GM21423 (cell line): ENCODE results near the gene APLN.

Source experiments
- ATAC-seq: cut with Tn5 transposase; IDR thresholded peaks from one replicate; pipeline ENCODE4 v1.9.1; 2021; ENCODE audit warnings: mild to moderate bottlenecking, moderate library complexity; ENCODE audit not compliant: unreplicated experiment

The APLN gene

DNA sequence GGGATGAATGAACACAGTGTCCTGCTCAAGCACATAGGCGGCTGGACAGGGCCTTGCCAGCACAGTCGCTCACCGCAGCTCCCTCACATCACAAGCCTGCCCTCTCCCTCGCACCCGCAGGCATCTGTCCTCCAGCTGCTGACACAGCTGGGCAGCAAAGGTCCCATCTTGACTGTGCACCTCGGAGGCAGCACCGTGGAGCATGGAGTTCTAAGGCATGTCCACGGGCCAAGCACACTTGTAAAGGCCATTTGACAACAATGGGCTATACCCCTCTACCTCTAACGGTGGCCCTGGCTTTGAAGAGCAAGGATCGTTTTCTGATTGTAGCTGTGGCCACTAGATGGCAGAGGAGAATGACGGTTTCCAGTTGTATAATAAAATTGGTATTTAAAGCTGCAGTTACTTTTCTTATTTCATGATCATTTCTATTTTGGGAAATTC lies 53.8 kb downstream of the APLN start:
- ATAC-seq: no peak

- ATAC-seq: no peak
Observed at GRCh38 chrX:129599996-129600395, 54.8 kb downstream of the APLN start.

DNA sequence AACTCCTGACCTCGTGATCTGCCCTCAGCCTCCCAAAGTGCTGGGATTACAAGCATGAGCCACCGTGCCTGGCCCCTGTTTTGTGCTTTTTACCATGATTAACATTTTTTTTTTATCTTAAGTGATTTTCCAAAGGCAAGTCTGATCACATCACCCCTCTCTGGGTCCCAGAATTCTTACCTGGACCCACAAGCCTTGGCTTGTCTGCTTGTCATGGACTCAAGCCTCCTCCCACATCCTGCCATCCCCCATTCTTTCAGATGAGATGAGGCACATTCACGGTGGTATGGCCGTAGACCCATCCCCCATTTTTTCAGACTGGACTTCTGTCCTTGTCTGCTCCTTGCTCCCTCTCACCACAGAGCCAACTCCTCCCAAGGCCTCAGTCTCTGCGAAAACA lies 55.3 kb downstream of the APLN start:
- ATAC-seq: no peak

- no peak for ATAC-seq
Observed at GRCh38 chrX:129597905-129598304, 56.9 kb downstream of the APLN start.

DNA sequence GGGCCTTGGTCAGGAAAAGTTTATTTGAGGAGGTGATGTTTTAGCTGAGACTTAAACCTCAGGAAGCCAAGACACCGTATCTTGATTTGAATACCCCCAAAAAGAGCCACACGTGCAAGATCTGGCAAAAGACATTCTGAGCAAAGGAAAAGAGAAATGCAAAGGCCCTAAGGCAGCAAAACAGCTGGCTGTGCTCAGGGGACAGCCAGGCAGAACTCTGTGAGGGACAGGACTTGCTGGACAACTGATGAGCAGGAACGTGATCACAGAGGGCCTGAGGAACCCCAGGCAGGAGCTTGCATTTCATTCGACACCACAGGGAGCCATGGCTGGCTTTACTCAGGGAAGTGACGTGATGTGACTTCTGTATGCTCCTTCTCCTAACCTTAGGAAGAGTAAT lies 58.7 kb downstream of the APLN start:
- ATAC-seq: no peak
